Limb (tissue), 2 donors: Measurements from ENCODE around the gene ATP8A1.

Experiments
- DNase-seq, 2 donors: peaks; one replicate each; pipeline ENCODE4 v3.0.0-alpha.2; 2016; ENCODE audit errors: extremely low spot score in 2 of 2

Gene ATP8A1

DNA sequence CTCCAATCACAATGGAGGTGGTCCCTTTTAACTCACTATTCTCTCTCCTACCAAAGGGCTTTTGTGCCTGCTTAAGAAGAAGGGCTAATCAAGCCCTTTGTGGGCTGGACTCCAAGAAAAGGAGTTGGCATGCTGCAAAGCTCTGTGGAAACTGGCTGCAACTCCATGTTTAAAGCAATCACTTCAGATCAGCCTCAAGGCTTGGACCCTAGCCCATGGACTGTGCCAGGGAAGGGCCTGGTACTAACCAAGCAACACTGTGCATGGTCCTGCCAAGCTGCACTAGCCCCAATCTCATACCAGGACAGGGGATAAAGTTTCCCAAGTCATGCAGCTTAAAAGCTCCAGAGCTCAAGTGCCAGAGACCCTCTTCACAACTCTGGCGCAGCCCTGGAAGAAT lies 86.7 kb downstream of the ATP8A1 start:
- DNase-seq: peak in 1 of 2 donors; percentile 47

GRCh38 chr4:42568610-42569207 lies 88.2 kb downstream of the ATP8A1 start:
- peak; percentile 64 to 81 for DNase-seq

- DNase-seq: no peak
These were observed 90.1 kb downstream of the ATP8A1 start for GRCh38 chr4:42566835-42567234.

DNA sequence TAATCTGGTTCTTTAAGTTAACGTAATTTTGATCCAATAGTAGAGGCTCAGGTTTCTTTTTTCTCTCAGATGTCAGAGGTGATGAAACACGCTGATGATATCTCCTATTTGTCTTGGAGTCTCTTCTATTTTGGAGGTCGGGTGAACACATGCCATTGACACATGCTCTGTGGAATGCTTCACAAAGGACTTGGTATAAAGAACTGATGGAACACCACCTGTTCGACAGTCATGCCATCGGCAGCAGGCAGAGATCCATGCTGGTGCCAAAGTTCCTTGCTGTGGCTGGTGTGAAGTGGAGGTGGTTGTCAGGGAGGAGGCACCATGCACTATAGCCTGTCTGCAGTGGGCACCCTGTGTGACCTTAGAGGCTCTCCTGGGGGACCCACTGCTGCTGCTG lies 94.9 kb downstream of the ATP8A1 start:
- DNase-seq: no peak

DNA sequence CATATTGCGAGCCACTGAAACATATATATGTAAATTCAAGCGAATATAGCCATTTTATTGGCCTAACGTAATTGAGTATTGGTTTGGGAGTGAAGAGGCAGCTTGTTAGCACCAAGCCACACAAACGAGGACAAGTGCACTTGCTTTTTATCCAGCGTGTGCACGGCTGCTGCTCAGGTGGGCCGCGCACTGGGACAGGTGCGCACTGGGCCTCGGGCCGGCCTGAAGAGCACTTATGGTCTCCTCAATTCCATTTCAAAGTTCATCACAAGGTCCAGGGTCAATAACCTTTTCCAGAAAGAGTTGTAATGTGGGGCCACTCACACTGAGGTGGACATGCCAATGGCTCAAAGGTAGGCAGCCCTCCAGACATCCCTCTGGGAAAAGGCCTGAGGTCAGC lies 95.9 kb downstream of the ATP8A1 start:
- no peak for DNase-seq

GRCh38 chr4:42560467-42560861 lies 96.4 kb downstream of the ATP8A1 start:
- DNase-seq: no peak

DNA sequence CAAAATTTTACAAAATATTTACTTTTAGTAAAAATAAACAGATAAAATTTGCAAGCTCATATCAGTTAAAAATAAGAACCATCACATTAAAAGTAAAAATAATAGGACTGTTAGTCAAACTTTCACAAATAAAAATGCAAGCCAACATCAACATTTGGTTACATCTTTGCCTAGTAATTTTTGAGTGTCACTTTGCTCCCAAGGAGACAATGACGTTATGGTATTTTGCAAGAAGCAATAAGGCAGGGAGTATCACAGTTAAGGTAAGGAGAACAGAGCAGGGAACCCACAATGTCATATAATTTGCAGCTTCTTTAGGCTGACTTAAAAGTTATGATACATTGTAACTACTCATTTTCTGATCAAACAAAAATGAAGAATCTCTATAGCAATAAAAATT lies 98.7 kb downstream of the ATP8A1 start:
- DNase-seq: no peak

DNA sequence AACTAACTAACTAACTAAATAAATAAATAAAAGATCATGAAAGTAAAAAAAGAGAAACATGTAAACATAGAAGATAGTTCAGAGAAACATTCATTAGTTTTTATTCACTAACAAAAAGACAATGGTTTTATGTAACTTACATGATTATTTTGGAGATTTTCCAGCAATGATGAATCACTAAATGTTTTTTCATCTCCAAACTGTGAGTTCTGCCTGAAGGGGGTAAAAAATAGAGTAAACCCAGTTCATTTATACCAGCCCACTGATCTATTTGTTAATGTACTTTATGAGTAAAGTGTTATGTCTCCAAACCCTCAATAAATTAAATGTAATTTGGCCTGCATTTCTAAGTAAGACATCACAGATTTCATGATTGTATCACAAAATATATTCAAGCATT lies 101.1 kb downstream of the ATP8A1 start:
- no peak for DNase-seq

DNA sequence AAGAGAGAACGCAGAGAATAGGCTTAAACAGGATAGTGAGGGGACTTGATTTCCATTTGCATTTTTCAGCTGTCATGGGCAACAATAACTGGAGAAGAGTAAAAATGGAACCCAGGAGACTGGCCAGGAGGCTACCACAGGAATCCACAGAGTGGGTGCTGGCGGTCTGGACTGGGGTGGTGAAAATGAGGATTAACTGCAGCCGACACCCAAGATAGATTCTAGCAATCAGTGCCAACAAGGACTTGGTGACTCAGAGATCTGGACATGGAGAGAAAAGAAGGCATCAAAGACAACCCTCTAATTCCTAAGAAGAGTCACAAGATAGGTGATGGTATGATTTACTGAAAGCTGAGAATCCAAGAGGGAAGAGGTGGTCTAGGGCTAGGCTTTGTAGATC lies 102.8 kb downstream of the ATP8A1 start:
- no peak for DNase-seq

DNA sequence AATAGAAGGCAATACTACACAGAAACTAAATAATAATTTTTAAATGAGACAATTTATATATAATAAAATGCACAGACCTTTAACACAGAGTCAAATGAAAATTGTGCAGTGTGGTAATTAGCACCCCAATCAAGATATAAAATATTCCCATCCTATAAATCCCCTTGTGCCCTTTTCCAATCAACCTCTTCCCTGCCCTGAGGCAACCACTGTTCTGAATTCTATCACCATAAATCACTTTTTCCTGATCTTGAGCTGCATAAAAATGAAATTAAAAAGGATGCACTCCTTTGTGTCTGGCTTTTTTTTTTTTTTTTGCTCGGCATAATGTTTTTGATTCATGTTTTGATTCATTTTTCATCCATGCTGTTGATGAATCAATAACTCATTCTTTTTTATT lies 107.0 kb downstream of the ATP8A1 start:
- no peak for DNase-seq

GRCh38 chr4:42547805-42548204 lies 109.1 kb downstream of the ATP8A1 start:
- DNase-seq: no peak

GRCh38 chr4:42543762-42544161 lies 113.1 kb downstream of the ATP8A1 start:
- DNase-seq: no peak

- DNase-seq: no peak
These were observed 113.8 kb downstream of the ATP8A1 start for GRCh38 chr4:42543126-42543525.

DNA sequence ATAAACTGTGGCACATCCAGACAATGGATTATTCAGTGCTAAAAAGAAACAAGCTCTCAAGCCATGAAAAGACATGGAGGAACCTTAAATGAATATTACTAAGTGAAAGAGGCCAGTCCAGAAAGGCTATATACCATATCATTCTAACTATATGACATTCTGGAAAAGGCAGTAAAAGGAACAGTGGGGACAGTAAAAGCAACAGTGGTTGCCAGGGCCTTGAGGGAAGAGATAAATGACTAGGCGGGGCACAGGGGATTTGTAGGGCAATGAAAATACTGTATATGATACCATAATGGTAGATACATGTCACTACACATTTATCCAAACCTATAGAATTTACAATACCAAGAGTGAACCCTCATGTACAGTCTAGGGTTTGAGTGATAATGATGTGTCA lies 115.3 kb downstream of the ATP8A1 start:
- DNase-seq: no peak

DNA sequence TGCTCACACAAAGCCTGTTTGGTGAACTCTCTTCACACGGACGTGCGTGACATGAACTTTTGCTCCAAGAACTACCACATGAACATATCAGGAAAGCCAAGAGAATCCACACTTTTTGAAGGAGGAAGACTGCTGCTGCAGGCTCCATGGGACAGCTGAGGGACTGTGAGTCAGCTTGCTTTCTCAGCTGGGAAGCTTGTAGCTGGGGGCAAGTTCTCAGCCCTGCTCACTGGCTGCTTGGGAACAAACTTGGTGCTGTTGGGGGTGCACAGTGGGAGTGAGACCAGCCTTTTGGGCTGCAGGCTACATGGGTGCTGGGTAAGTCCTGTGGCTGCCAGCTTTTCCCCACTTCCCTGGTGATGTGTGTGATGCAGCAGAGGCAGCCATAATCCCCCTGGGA lies 123.9 kb downstream of the ATP8A1 start:
- DNase-seq: no peak

DNA sequence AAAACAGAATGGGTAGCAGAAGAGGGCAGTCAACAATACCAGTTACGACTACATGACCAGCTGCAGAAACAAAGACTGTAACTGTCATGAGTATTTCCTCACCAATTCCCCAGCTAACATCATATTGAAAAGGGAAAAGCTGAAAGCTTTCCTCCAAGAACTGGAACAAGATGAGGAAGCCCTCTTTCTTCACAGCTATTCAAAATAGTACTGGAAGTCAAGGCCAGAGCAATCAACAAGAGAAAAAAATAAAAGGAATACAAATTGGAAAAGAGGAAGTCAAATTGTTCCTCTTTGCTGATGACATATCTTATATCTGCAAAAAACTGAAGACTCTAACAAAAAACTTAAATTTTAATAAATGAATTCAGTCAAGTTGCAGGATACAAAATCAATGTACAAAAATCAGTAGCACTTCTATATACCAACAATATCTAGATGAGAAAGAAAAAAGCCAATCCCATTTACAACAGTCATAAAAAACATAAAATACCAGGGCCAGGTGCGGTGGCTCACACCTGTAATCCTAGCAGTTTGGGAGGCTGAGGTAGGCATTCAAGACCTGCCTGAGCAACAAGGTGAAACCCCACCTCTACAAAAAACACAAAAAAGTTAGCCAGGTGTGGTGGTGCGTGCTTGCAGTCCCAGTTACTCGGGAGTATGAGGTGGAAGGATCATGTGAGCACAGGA lies 125.4 kb downstream of the ATP8A1 start:
- no peak for DNase-seq

GRCh38 chr4:42523066-42523718 lies 133.7 kb downstream of the ATP8A1 start:
- DNase-seq: no peak

DNA sequence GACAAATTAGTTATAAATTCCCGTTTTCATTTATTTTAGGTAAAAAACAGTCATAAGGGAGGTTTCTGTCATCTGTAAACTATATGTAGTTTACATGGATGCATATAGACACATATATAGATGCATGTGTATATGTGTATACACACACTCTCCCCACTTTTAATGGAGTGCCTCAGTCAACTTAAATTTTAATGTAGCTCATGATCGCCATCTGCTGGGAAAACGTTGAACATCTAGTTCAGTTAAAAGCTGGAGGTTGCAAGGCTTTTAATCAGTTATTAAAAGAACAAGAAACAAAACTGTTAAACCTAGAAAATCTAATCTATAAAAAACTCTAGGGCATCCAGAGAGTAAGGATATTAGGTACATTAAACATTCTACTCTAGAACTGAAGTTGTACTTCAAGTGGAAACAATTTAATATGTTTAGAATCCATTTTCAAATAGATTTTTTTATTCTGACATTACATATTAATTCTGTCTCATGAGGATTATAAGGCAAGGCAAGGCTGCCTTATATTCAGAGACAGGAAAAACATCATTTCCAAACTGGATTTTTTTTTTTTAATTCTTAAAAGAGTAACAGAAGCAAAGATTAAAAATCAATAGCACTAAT lies 137.0 kb downstream of the ATP8A1 start:
- peak; percentile 46 to 69 for DNase-seq

DNA sequence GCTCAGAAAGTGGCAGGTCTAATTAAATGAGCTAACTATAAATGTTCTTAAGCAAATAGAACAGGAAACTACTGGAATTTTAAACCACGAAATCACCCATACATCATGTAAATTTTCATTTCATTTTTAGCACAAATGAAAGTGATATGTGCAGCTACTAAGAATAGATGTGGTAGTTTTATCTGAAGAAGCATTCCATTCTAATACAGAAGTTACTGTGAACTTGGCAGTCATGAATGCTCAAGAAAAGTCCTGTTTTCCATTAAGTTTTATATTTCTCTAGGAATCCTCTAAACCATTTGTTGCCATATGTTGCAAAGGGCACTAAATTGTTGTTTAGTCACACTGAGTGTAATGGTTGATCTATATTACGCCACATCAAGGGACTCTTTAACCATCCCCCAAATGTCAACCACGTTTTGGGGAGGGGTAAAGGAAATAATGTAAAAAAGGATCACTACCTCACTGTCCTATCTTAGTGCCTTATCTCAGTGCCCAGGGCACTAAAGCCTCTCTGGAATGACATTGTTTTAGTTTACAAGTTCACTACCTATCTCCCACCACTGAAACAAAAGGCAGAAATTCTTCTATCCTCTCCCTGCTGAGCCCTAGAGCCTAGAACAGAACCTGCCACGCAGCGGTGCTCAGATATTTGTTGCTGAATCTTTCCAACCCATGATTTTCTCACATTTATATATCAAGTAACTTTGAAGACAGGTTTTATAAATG lies 141.6 kb downstream of the ATP8A1 start:
- DNase-seq: peak in 1 of 2 donors; percentile 53

DNA sequence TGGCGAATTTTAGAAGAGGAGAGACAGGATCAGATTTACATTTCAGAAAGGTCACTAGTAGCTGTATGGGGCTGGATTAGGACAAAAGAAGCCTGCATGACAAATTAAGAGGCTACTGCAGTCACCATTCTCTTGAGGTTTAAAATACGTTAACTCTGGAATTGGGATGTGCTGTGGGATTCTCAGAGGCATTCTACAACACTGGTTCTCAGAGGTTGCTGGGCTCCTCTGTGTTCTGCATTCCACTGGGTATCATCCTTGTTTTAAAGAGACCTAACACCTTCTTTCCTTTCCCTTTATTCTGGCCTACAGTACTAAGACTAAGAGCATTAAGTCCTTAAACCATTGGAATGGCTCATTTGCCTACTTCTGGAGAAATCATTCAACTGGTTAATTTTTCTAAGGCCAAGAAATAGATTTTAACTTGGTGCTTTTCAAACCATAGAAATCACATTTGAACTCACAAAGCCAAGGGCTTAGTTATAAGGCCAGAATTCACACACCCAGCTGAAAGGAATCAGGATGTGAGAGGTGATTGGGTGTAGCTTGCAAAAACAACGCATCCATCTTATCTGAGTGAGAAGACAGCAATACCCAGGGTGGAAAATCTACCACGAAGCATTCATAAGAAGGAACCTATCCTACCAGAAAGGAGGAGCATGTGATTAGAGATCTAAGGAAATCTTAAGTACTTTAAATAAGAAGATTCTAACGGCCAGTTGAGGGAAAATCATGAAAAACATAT lies 143.0 kb downstream of the ATP8A1 start:
- no peak for DNase-seq

GRCh38 chr4:42512226-42512625 lies 144.7 kb downstream of the ATP8A1 start:
- no peak for DNase-seq
